ENCODE data around the gene ZNF880.
"Not testable (repeated sequence)": the region's sequence is repeated elsewhere in the genome, so short reads cannot be mapped to it uniquely, and the experiment has no call there.

DNA sequence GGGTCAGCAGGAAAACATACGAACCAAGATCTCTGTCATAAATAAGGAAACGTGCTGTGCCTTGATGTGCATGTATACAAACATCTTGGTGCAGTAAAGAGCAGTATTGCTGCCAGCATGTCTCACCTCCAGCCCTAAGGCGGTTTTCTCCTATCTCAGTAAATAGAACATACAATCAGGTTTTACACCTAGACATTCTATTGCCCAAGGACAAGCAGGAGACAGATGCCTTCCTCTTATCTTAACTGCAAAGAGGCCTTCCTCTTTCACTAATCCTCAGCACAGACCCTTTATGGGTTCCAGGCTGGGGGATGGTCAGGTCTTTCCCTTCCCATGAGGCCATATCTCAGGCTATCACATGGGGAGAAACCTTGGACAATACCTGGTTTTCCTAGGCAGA, 30.7 kb upstream of the ZNF880 start:
- TF ChIP-seq, protein P1, sequence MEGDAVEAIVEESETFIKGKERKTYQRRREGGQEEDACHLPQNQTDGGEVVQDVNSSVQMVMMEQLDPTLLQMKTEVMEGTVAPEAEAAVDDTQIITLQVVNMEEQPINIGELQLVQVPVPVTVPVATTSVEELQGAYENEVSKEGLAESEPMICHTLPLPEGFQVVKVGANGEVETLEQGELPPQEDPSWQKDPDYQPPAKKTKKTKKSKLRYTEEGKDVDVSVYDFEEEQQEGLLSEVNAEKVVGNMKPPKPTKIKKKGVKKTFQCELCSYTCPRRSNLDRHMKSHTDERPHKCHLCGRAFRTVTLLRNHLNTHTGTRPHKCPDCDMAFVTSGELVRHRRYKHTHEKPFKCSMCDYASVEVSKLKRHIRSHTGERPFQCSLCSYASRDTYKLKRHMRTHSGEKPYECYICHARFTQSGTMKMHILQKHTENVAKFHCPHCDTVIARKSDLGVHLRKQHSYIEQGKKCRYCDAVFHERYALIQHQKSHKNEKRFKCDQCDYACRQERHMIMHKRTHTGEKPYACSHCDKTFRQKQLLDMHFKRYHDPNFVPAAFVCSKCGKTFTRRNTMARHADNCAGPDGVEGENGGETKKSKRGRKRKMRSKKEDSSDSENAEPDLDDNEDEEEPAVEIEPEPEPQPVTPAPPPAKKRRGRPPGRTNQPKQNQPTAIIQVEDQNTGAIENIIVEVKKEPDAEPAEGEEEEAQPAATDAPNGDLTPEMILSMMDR (IDR thresholded peaks at IDR 0.05): not testable (repeated sequence)
- not testable (repeated sequence) for TF ChIP-seq EZH2, EZH2phosphoT487 (IDR thresholded peaks at IDR 0.05)
